Measurements from ENCODE around the gene PSENEN.

DNA sequence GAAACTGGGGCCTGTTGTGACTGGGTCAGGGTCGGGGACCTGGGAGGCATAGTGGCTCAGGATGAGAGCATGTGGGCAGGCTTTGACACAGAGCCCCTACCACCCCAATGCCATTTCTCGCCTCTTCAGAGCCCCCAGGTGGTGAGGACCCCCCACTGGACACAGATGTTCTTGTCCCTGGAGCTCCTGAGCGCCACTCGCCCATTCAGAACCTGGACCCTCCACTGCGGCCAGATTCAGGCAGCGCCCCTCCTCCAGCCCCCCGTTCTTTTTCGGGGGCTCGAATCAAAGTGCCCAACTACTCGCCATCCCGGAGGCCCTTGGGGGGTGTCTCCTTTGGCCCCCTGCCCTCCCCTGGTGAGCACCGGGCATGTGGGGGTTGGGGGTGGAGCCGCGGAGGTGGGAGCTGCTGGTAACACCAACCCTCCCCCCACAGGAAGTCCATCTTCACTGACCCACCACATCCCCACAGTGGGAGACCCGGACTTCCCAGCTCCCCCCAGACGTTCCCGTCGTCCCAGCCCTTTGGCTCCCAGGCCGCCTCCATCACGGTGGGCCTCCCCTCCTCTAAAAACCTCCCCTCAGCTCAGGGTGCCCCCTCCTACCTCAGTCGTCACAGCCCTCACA, 13.6 kb upstream of the PSENEN start:
- TF ChIP-seq, protein P1, sequence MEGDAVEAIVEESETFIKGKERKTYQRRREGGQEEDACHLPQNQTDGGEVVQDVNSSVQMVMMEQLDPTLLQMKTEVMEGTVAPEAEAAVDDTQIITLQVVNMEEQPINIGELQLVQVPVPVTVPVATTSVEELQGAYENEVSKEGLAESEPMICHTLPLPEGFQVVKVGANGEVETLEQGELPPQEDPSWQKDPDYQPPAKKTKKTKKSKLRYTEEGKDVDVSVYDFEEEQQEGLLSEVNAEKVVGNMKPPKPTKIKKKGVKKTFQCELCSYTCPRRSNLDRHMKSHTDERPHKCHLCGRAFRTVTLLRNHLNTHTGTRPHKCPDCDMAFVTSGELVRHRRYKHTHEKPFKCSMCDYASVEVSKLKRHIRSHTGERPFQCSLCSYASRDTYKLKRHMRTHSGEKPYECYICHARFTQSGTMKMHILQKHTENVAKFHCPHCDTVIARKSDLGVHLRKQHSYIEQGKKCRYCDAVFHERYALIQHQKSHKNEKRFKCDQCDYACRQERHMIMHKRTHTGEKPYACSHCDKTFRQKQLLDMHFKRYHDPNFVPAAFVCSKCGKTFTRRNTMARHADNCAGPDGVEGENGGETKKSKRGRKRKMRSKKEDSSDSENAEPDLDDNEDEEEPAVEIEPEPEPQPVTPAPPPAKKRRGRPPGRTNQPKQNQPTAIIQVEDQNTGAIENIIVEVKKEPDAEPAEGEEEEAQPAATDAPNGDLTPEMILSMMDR (tag by site-specific recombination; IDR thresholded peaks at IDR 0.05) = no peak
- TF ChIP-seq, protein P2, sequence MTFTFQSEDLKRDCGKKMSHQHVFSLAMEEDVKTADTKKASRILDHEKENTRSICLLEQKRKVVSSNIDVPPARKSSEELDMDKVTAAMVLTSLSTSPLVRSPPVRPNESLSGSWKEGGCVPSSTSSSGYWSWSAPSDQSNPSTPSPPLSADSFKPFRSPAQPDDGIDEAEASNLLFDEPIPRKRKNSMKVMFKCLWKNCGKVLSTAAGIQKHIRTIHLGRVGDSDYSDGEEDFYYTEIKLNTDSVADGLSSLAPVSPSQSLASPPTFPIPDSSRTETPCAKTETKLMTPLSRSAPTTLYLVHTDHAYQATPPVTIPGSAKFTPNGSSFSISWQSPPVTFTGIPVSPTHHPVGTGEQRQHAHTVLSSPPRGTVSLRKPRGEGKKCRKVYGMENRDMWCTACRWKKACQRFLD (tag by site-specific recombination; IDR thresholded peaks at IDR 0.05) = no peak
- TF ChIP-seq, protein P3, sequence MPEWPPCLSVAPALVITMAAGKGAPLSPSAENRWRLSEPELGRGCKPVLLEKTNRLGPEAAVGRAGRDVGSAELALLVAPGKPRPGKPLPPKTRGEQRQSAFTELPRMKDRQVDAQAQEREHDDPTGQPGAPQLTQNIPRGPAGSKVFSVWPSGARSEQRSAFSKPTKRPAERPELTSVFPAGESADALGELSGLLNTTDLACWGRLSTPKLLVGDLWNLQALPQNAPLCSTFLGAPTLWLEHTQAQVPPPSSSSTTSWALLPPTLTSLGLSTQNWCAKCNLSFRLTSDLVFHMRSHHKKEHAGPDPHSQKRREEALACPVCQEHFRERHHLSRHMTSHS (tag by site-specific recombination; IDR thresholded peaks at IDR 0.05) = no peak
- TF ChIP-seq BCL11A (tag by site-specific recombination; IDR thresholded peaks at IDR 0.05; ENCODE audit: low read depth) (no peak), ZFP69B (tag by site-specific recombination; IDR thresholded peaks at IDR 0.05) (no peak), ZBTB10 (tag by site-specific recombination; IDR thresholded peaks at IDR 0.05) (no peak), REST (tag by site-specific recombination; IDR thresholded peaks at IDR 0.05) (no peak), SETDB1 (IDR thresholded peaks at IDR 0.05; ENCODE audit: insufficient read length, low read length) (no peak), ZNF76 (tag by site-specific recombination; IDR thresholded peaks at IDR 0.05; ENCODE audit: borderline replicate concordance, low read depth) (no peak), TSHZ1 (tag by site-specific recombination; IDR thresholded peaks at IDR 0.05; ENCODE audit: borderline replicate concordance) (no peak)
- TF ChIP-seq, protein P4, sequence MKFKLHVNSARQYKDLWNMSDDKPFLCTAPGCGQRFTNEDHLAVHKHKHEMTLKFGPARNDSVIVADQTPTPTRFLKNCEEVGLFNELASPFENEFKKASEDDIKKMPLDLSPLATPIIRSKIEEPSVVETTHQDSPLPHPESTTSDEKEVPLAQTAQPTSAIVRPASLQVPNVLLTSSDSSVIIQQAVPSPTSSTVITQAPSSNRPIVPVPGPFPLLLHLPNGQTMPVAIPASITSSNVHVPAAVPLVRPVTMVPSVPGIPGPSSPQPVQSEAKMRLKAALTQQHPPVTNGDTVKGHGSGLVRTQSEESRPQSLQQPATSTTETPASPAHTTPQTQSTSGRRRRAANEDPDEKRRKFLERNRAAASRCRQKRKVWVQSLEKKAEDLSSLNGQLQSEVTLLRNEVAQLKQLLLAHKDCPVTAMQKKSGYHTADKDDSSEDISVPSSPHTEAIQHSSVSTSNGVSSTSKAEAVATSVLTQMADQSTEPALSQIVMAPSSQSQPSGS (tag by site-specific recombination; IDR thresholded peaks at IDR 0.05; ENCODE audit: low read depth) = no peak
